GM12878 (cell line): ENCODE data around the gene DOCK9. TPM values are rescaled to one million over a fixed set of nuclear protein-coding genes. Genes with fewer than 3 reads are reported as not detected.

Experiments used
- ATAC-seq: fragments of 200-7000 bp; cut with Tn5 transposase; 3 replicates; pipeline ENCODE4 v1.9.1; 2020; ENCODE audit warnings: mild to moderate bottlenecking, moderate library complexity
- BruUV-seq: library from RNA; stranded (reverse); fragments of 400-500 nt; replicated peaks from 2 replicates; lab custom pipeline; 2021; lab: Mats Ljungman, UMichigan
- CTCF ChIA-PET: fragments of 300-600 bp; sonication (Branson Sonifier 250); formaldehyde crosslinking; extraction: SDS; loops from one replicate; lab custom pipeline; 2021; ENCODE audit warnings: inconsistent platforms; lab: Yijun Ruan, JAX
- POLR2A ChIA-PET: fragments of 350-600 bp; formaldehyde crosslinking; extraction: SDS; loops from one replicate; lab custom pipeline; 2021; ENCODE audit warnings: inconsistent platforms; lab: Charles Lee
- RAD21 ChIA-PET: fragments of 300-600 bp; sonication (Branson Sonifier 250); formaldehyde crosslinking; loops from one replicate; lab custom pipeline; 2023; ENCODE audit warnings: antibody characterized with exemption; ENCODE audit not compliant: unreplicated experiment; lab: Charles Lee
- SMC1A ChIA-PET: fragments of 300-600 bp; sonication (Branson Sonifier 250); formaldehyde crosslinking; loops from one replicate; lab custom pipeline; 2023; ENCODE audit not compliant: unreplicated experiment, uncharacterized antibody; lab: Charles Lee
- DNase-seq: peaks from one replicate; pipeline ENCODE4 v3.0.0-alpha.2; 2011; ENCODE audit warnings: low read depth, low spot score
- FAIRE-seq: peaks from 3 replicates; lab custom pipeline; 2011; peaks lifted over from hg19 to GRCh38; lab: Jason Lieb, UNC
- H2AFZ ChIP-seq: 2 replicates; pipeline ENCODE4 v1.6.0; 2011; ENCODE audit warnings: low read depth, low read length, control low read depth; ENCODE audit not compliant: control insufficient read depth
- H3K27ac ChIP-seq: 2 replicates; pipeline ENCODE4 v1.5.1; 2011; ENCODE audit warnings: control low read depth; ENCODE audit not compliant: control insufficient read depth, insufficient read depth
- H3K27me3 ChIP-seq, 2 experiments: replicated peaks in 1 of 2; 2 replicates each; pipeline versions ENCODE4 v1.6.0 to v1.6.1; 2011; ENCODE audit warnings: low read length in 1 of 2; ENCODE audit not compliant: control insufficient read depth in 2 of 2, insufficient read depth in 2 of 2
- H3K36me3 ChIP-seq, 2 experiments: 2 replicates each; pipeline ENCODE4 v1.5.1; 2011; ENCODE audit warnings: low read length in 1 of 2; ENCODE audit not compliant: control insufficient read depth in 2 of 2, insufficient read depth in 2 of 2
- H3K4me1 ChIP-seq: 2 replicates; pipeline ENCODE4 v1.6.1; 2011; ENCODE audit warnings: mild to moderate bottlenecking, low read length, moderate library complexity, mixed read lengths; ENCODE audit not compliant: control insufficient read depth, insufficient read depth
- H3K4me2 ChIP-seq: 2 replicates; pipeline ENCODE4 v1.6.0; 2011; ENCODE audit warnings: control low read depth; ENCODE audit not compliant: control insufficient read depth, insufficient read depth
- H3K4me3 ChIP-seq: fragments of 200-600 bp; sonication (generic); 2 replicates; pipeline ENCODE4 v1.5.1; 2016
- H3K79me2 ChIP-seq: 2 replicates; pipeline ENCODE4 v1.6.0; 2011; ENCODE audit warnings: low read length; ENCODE audit not compliant: control insufficient read depth, insufficient read depth
- H3K9ac ChIP-seq: 2 replicates; pipeline ENCODE4 v1.8.0; 2011; ENCODE audit warnings: low read length, control low read depth, mixed read lengths; ENCODE audit not compliant: control insufficient read depth, insufficient read depth
- H3K9me3 ChIP-seq: replicated peaks from 3 replicates; pipeline ENCODE4 v1.5.1; 2011; ENCODE audit warnings: mild to moderate bottlenecking, low read length; ENCODE audit not compliant: control insufficient read depth, insufficient read depth
- H4K20me1 ChIP-seq: 2 replicates; pipeline ENCODE4 v1.6.0; 2011; ENCODE audit not compliant: control insufficient read depth, insufficient read depth
- ELK1 ChIP-seq: IDR thresholded peaks from 2 replicates; pipeline ENCODE4 v1.6.1; 2012; ENCODE audit warnings: low read depth, low read length, improper control_type of control experiment
- IRF4 ChIP-seq: IDR thresholded peaks from 2 replicates; pipeline ENCODE4 v1.6.1; 2011; ENCODE audit warnings: low read depth, low read length
- JUNB ChIP-seq: IDR thresholded peaks from 2 replicates; pipeline ENCODE4 v1.6.1; 2016; ENCODE audit warnings: antibody characterized with exemption, mild to moderate bottlenecking
- PAX8 ChIP-seq: fragments of 450-650 bp; IDR thresholded peaks from 2 replicates; pipeline ENCODE4 v1.6.1; 2017; ENCODE audit warnings: mild to moderate bottlenecking, moderate library complexity
- PML ChIP-seq: IDR thresholded peaks from 2 replicates; pipeline ENCODE4 v1.6.1; 2012; ENCODE audit warnings: low read length, inconsistent platforms
- SREBF1 ChIP-seq: IDR thresholded peaks from 2 replicates; pipeline ENCODE4 v1.6.1; 2012; ENCODE audit warnings: mild to moderate bottlenecking, low read length
- TCF3 ChIP-seq: IDR thresholded peaks from 2 replicates; pipeline ENCODE4 v1.6.1; 2012; ENCODE audit warnings: low read depth, mild to moderate bottlenecking, low read length, borderline replicate concordance; ENCODE audit not compliant: insufficient read depth
- USF2 ChIP-seq: IDR thresholded peaks from 2 replicates; pipeline ENCODE4 v1.6.1; 2011; ENCODE audit warnings: low read depth, low read length, improper control_type of control experiment, borderline replicate concordance
- ZBTB33 ChIP-seq: fragments of 450-650 bp; IDR thresholded peaks from 2 replicates; pipeline ENCODE4 v1.6.1; 2017; ENCODE audit warnings: mild to moderate bottlenecking
- WGBS: methylation state at CpG from one replicate; pipeline ENCODE4 v1.1.6; 2016; ENCODE audit warnings: low lambda C conversion rate; ENCODE audit not compliant: insufficient replicate concordance, insufficient coverage; ENCODE audit errors: missing lambda C conversion rate; 5-methylcytosine and 5-hydroxymethylcytosine counted together
- in situ Hi-C: fragments of 300-500 bp; cut with MboI; formaldehyde crosslinking; loops from 9 replicates; pipeline ENCODE4 v1.14.3; 2018; ENCODE audit warnings: mixed read lengths
- intact Hi-C: fragments of 100-400 bp; cut with micrococcal nuclease; formaldehyde crosslinking; loops from one replicate; pipeline ENCODE4 v1.14.2; 2022; ENCODE audit not compliant: unreplicated experiment
- polyA plus RNA-seq, 11 experiments: library from polyadenylated mRNA; depleted of rRNA in 4 of 11; unstranded in 6 of 11; stranded (reverse) in 5 of 11; fragments of >200 nt; fragmentation: Nextera tagmentation in 4 of 11; fragmentation: Illumina TruSeq in 1 of 11; extraction: Ambion mirVana in 4 of 11; extraction: Trizol in 1 of 11; gene quantifications; 1 replicate in 1 of 11; 2 replicates in 10 of 11; pipeline versions ENCODE4 v1.2.1 to v1.2.3, GENCODE V29; 2011 to 2016; ENCODE audit warnings: inconsistent platforms in 2 of 11, missing spikeins in 2 of 11, low read depth in 1 of 11
- total RNA-seq, 4 experiments: library from RNA; depleted of rRNA in 3 of 4; stranded (reverse); fragments of >200 nt in 3 of 4; fragmentation: Illumina TruSeq in 1 of 4; extraction: Trizol in 1 of 4; gene quantifications; 2 replicates each; pipeline versions ENCODE4 v1.2.1 to v1.2.3, GENCODE V29; 2013 to 2021

The DOCK9 gene
- total and polyA plus RNA-seq, 10 of the 15 experiments (the other 5 are each of a cell fraction or from before 2014, with no cell fraction given): 0.09 to 2.9 (median 0.74) TPM

GRCh38 chr13:98947925-98948324 is 29.9 kb downstream of the DOCK9 start:
- Histone ChIP-seq H2AFZ (no peak overlapping the region), H3K4me3 (no peak overlapping the region), H3K27ac (no peak overlapping the region), H3K9ac (no peak overlapping the region), H3K36me3 (no peaks in the 10 kb centered on the region), H3K9me3 (no peaks in the 10 kb centered on the region; the same call in 2 of the 3 replicates), H4K20me1 (no peaks in the 10 kb centered on the region), H3K4me1 (no peaks in the 10 kb centered on the region), H3K27me3 (no peaks in the 10 kb centered on the region), H3K79me2 (no peaks in the 10 kb centered on the region), H3K4me2 (no peak overlapping the region)
- 0% methylated on average over 1 of the region's 1 CpG for WGBS
- FAIRE-seq (no peak), ATAC-seq (no peak), DNase-seq (no peak)
- in situ Hi-C loops (no loop called here), intact Hi-C loops (no loop called here)
- BruUV-seq: no TSS peak
- ChIA-PET RAD21 (no interaction called here), CTCF (no interaction called here), POLR2A (no interaction called here), SMC1A (interaction anchor here (0.6 kb wide), 1 partner anchor 153 kb away, joined by 4 read pairs; no protein-coding TSS in a partner anchor)
- TF ChIP-seq PML (no peak), JUNB (no peak), PAX8 (no peak), ELK1 (no peak), USF2 (no peak), IRF4 (no peak), TCF3 (no peak), SREBF1 (no peak), ZBTB33 (no peak)
